Suprapubic skin (tissue), 4 donors: Measurements from ENCODE around the gene SCAP.

Experiments
- CTCF ChIP-seq, 2 donors: fragments of 200-600 bp in 1 of 2; fragments of 450-650 bp in 1 of 2; sonication (generic) in 1 of 2; IDR thresholded peaks; one replicate each; pipeline ENCODE4 v1.5.1; 2016 to 2019; ENCODE audit warnings: antibody characterized with exemption in 2 of 2, mild to moderate bottlenecking in 1 of 2, moderate library complexity in 1 of 2
- EP300 ChIP-seq: sonication (generic); formaldehyde crosslinking; IDR thresholded peaks from one replicate; pipeline ENCODE4 v1.6.1; 2017; ENCODE audit warnings: antibody characterized with exemption
- POLR2AphosphoS5 ChIP-seq, 3 donors: sonication (generic); formaldehyde crosslinking; IDR thresholded peaks; one replicate each; pipeline ENCODE4 v1.6.1; 2017; ENCODE audit warnings: antibody characterized with exemption in 3 of 3

DNA sequence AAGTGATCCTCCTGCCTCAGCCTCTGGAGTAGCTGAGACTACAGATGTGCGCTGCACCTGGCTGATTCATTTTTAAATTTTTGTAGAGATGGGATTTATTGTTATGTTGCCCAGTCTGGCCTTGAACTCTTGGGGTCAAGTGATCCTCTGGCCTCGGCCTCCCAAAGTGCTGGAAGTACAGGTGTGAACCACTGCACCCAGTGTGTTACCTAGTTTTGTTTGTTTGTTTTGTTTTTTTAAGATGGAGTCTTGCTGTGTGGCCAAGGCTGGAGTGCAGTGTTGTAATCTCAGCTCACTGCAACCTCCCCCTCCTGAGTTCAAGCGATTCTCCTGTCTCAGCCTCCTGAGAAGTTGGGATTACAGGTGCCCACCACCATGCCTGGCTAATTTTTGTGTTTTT is 82.8 kb downstream of the SCAP start:
- no peak for TF ChIP-seq CTCF (IDR thresholded peaks at IDR 0.05)
- no peak for TF ChIP-seq POLR2AphosphoS5 (IDR thresholded peaks at IDR 0.05)
- TF ChIP-seq EP300: no peak
